GM21576 (cell line): ENCODE data around the gene MYRIP.
"Not testable (repeated sequence)": the region's sequence is repeated elsewhere in the genome, so short reads cannot be mapped to it uniquely, and the experiment has no call there.

Experiments used
- ATAC-seq: cut with Tn5 transposase; IDR thresholded peaks from one replicate; pipeline ENCODE4 v1.9.1; 2021; ENCODE audit warnings: mild to moderate bottlenecking, moderate library complexity; ENCODE audit not compliant: unreplicated experiment

MYRIP gene

GRCh38 chr3:40258555-40258954 lies 449.1 kb downstream of the MYRIP start:
- ATAC-seq, result no peak

- ATAC-seq, result no peak
Measured at GRCh38 chr3:40262331-40262730, 452.9 kb downstream of the MYRIP start.

- ATAC-seq, result no peak
Measured at GRCh38 chr3:40264451-40264850, 455.0 kb downstream of the MYRIP start.

- ATAC-seq, result no peak
Measured at GRCh38 chr3:40265181-40265580, 455.8 kb downstream of the MYRIP start.

- ATAC-seq, result no peak
Measured at GRCh38 chr3:40267937-40268724, 458.7 kb downstream of the MYRIP start.

- ATAC-seq, result no peak
Measured at GRCh38 chr3:40268802-40269524, 459.6 kb downstream of the MYRIP start.

GRCh38 chr3:40278791-40279190 lies 469.4 kb downstream of the MYRIP start:
- no peak for ATAC-seq

- ATAC-seq, result no peak
Measured at GRCh38 chr3:40281995-40282394, 472.6 kb downstream of the MYRIP start.

GRCh38 chr3:40283057-40283456 lies 473.6 kb downstream of the MYRIP start:
- not testable (repeated sequence) for ATAC-seq

- ATAC-seq, result no peak
Measured at GRCh38 chr3:40287248-40287647, 477.8 kb downstream of the MYRIP start.

- ATAC-seq, result no peak
Measured at GRCh38 chr3:40290396-40290795, 481.0 kb downstream of the MYRIP start.

- no peak for ATAC-seq
Measured at GRCh38 chr3:40291471-40291870, 482.1 kb downstream of the MYRIP start.

- no peak for ATAC-seq
Measured at GRCh38 chr3:40292637-40293349, 483.4 kb downstream of the MYRIP start.

GRCh38 chr3:40294434-40294833 lies 485.0 kb downstream of the MYRIP start:
- no peak for ATAC-seq

- no peak for ATAC-seq
Measured at GRCh38 chr3:40298075-40298474, 488.7 kb downstream of the MYRIP start.

- no peak for ATAC-seq
Measured at GRCh38 chr3:40299130-40299720, 489.8 kb downstream of the MYRIP start.

- no peak for ATAC-seq
Measured at GRCh38 chr3:40299721-40300335, 490.4 kb downstream of the MYRIP start.

GRCh38 chr3:40302784-40303183 lies 493.4 kb downstream of the MYRIP start:
- no peak for ATAC-seq

- no peak for ATAC-seq
Measured at GRCh38 chr3:40304352-40304751, 494.9 kb downstream of the MYRIP start.

- no peak for ATAC-seq
Measured at GRCh38 chr3:40306336-40306735, 496.9 kb downstream of the MYRIP start.

- no peak for ATAC-seq
Measured at GRCh38 chr3:40307176-40307575, 497.8 kb downstream of the MYRIP start.
